Endothelial cell of hepatic sinusoid (primary cell): ENCODE measurements around the gene HTR1E.
"Not testable (repeated sequence)": the region's sequence is repeated elsewhere in the genome, so short reads cannot be mapped to it uniquely, and the experiment has no call there.

Source experiments
- in situ Hi-C: cut with HindIII; loops from 2 replicates; pipeline ENCODE4 v1.10.0; 2017; ENCODE audit warnings: low sequenced_read_pairs

HTR1E gene

GRCh38 chr6:86937219-86938079 is at the start of gene HTR1E:
Gene HTR1E, plus strand, starts transcription at chr6:86937528. Its CDS starts 77,807 bp downstream, at chr6:87015335.
- in situ Hi-C loops: no loop called here

- in situ Hi-C loops: no loop called here
Observed at GRCh38 chr6:86888301-86888700, 49.0 kb upstream of the HTR1E start.

- in situ Hi-C loops: not testable (repeated sequence)
Observed at GRCh38 chr6:86897265-86897664, 40.1 kb upstream of the HTR1E start.

- in situ Hi-C loops: no loop called here
Observed at GRCh38 chr6:86913795-86914194, 23.5 kb upstream of the HTR1E start.

GRCh38 chr6:86916393-86916792 is 20.9 kb upstream of the HTR1E start:
- in situ Hi-C loops: no loop called here

GRCh38 chr6:86927138-86927537 is 10.2 kb upstream of the HTR1E start:
- in situ Hi-C loops: not testable (repeated sequence)

GRCh38 chr6:86927859-86928258 is 9.5 kb upstream of the HTR1E start:
- in situ Hi-C loops: not testable (repeated sequence)

GRCh38 chr6:86934365-86934764 is 3.0 kb upstream of the HTR1E start:
- in situ Hi-C loops: no loop called here

- in situ Hi-C loops: no loop called here
Observed at GRCh38 chr6:86936834-86937218, 502 bp upstream of the HTR1E start.

GRCh38 chr6:86938814-86939213 is 1.5 kb downstream of the HTR1E start:
- in situ Hi-C loops: no loop called here

- in situ Hi-C loops: no loop called here
Observed at GRCh38 chr6:86941461-86941860, 4.1 kb downstream of the HTR1E start.

- in situ Hi-C loops: no loop called here
Observed at GRCh38 chr6:86942769-86943516, 5.6 kb downstream of the HTR1E start.

- in situ Hi-C loops: no loop called here
Observed at GRCh38 chr6:86943819-86944407, 6.6 kb downstream of the HTR1E start.

GRCh38 chr6:86949771-86950170 is 12.4 kb downstream of the HTR1E start:
- in situ Hi-C loops: no loop called here

- in situ Hi-C loops: no loop called here
Observed at GRCh38 chr6:86952991-86953390, 15.7 kb downstream of the HTR1E start.

- in situ Hi-C loops: no loop called here
Observed at GRCh38 chr6:86959656-86960055, 22.3 kb downstream of the HTR1E start.

- in situ Hi-C loops: no loop called here
Observed at GRCh38 chr6:86961455-86962200, 24.3 kb downstream of the HTR1E start.

GRCh38 chr6:86963352-86963751 is 26.0 kb downstream of the HTR1E start:
- in situ Hi-C loops: no loop called here

- in situ Hi-C loops: no loop called here
Observed at GRCh38 chr6:86964029-86964579, 26.8 kb downstream of the HTR1E start.

- in situ Hi-C loops: no loop called here
Observed at GRCh38 chr6:86966271-86966670, 28.9 kb downstream of the HTR1E start.

GRCh38 chr6:86969573-86969972 is 32.2 kb downstream of the HTR1E start:
- in situ Hi-C loops: no loop called here
